Measurements from ENCODE around the gene PLXNA2.

PLXNA2 gene

GRCh38 chr1:208058756-208059155, 185.4 kb downstream of the PLXNA2 start:
- TF ChIP-seq, protein P1, sequence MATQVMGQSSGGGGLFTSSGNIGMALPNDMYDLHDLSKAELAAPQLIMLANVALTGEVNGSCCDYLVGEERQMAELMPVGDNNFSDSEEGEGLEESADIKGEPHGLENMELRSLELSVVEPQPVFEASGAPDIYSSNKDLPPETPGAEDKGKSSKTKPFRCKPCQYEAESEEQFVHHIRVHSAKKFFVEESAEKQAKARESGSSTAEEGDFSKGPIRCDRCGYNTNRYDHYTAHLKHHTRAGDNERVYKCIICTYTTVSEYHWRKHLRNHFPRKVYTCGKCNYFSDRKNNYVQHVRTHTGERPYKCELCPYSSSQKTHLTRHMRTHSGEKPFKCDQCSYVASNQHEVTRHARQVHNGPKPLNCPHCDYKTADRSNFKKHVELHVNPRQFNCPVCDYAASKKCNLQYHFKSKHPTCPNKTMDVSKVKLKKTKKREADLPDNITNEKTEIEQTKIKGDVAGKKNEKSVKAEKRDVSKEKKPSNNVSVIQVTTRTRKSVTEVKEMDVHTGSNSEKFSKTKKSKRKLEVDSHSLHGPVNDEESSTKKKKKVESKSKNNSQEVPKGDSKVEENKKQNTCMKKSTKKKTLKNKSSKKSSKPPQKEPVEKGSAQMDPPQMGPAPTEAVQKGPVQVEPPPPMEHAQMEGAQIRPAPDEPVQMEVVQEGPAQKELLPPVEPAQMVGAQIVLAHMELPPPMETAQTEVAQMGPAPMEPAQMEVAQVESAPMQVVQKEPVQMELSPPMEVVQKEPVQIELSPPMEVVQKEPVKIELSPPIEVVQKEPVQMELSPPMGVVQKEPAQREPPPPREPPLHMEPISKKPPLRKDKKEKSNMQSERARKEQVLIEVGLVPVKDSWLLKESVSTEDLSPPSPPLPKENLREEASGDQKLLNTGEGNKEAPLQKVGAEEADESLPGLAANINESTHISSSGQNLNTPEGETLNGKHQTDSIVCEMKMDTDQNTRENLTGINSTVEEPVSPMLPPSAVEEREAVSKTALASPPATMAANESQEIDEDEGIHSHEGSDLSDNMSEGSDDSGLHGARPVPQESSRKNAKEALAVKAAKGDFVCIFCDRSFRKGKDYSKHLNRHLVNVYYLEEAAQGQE (IDR thresholded peaks at IDR 0.05; ENCODE audit: insufficient read depth in 1 of 2, low read depth in 2 of 2, low read length in 2 of 2), result no peak
- TF ChIP-seq TAF1 (IDR thresholded peaks at IDR 0.05; ENCODE audit: borderline replicate concordance, insufficient read depth, low read length) (no peak), POLR2AphosphoS5 (IDR thresholded peaks at IDR 0.05; ENCODE audit: low read depth, low read length) (no peak), FOXP2 (optimal IDR thresholded peaks at IDR 0.05; ENCODE audit: borderline replicate concordance, extremely low read depth, extremely low read length, insufficient read depth) (no peak), SIN3A (IDR thresholded peaks at IDR 0.05; ENCODE audit: borderline replicate concordance, insufficient read depth, low read length) (no peak)

GRCh38 chr1:208058267-208058666, 185.9 kb downstream of the PLXNA2 start:
- TF ChIP-seq, protein P1 (IDR thresholded peaks at IDR 0.05; ENCODE audit: insufficient read depth in 1 of 2, low read depth in 2 of 2, low read length in 2 of 2), result no peak
- TF ChIP-seq FOXP2 (optimal IDR thresholded peaks at IDR 0.05; ENCODE audit: borderline replicate concordance, extremely low read depth, extremely low read length, insufficient read depth), result no peak
- no peak for TF ChIP-seq POLR2AphosphoS5 (IDR thresholded peaks at IDR 0.05; ENCODE audit: low read depth, low read length)
- TF ChIP-seq TAF1 (IDR thresholded peaks at IDR 0.05; ENCODE audit: borderline replicate concordance, insufficient read depth, low read length), result no peak
- no peak for TF ChIP-seq SIN3A (IDR thresholded peaks at IDR 0.05; ENCODE audit: borderline replicate concordance, insufficient read depth, low read length)

- no peak for TF ChIP-seq SIN3A (IDR thresholded peaks at IDR 0.05; ENCODE audit: borderline replicate concordance, insufficient read depth, low read length)
- TF ChIP-seq, protein P1 (IDR thresholded peaks at IDR 0.05; ENCODE audit: insufficient read depth in 1 of 2, low read depth in 2 of 2, low read length in 2 of 2), result no peak
- no peak for TF ChIP-seq FOXP2 (optimal IDR thresholded peaks at IDR 0.05; ENCODE audit: borderline replicate concordance, extremely low read depth, extremely low read length, insufficient read depth)
- TF ChIP-seq POLR2AphosphoS5 (IDR thresholded peaks at IDR 0.05; ENCODE audit: low read depth, low read length), result no peak
- TF ChIP-seq TAF1 (IDR thresholded peaks at IDR 0.05; ENCODE audit: borderline replicate concordance, insufficient read depth, low read length), result no peak
These were observed 187.1 kb downstream of the PLXNA2 start for GRCh38 chr1:208057056-208057455.

DNA sequence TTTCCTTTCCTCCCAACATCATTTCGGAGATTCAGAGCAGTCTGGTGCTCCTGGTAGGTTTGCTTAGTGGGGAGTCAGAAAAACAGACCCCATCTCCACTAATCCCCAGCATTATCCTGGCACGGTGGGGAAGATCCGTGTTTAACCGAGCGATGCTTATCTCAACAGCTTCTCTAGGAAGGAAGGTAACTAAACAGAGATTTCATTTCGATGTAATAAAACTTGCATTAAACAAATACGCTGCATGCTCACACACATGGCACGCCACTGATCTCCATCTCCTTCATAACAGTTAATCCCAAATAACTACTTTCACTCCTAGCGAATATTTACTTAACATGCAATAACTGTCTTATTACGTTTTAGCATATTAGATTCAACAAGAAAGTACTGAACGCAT, 188.6 kb downstream of the PLXNA2 start:
- TF ChIP-seq, protein P1 (IDR thresholded peaks at IDR 0.05; ENCODE audit: insufficient read depth in 1 of 2, low read depth in 2 of 2, low read length in 2 of 2), result no peak
- TF ChIP-seq TAF1 (IDR thresholded peaks at IDR 0.05; ENCODE audit: borderline replicate concordance, insufficient read depth, low read length) (no peak), FOXP2 (optimal IDR thresholded peaks at IDR 0.05; ENCODE audit: borderline replicate concordance, extremely low read depth, extremely low read length, insufficient read depth) (no peak), SIN3A (IDR thresholded peaks at IDR 0.05; ENCODE audit: borderline replicate concordance, insufficient read depth, low read length) (no peak), POLR2AphosphoS5 (IDR thresholded peaks at IDR 0.05; ENCODE audit: low read depth, low read length) (no peak)

DNA sequence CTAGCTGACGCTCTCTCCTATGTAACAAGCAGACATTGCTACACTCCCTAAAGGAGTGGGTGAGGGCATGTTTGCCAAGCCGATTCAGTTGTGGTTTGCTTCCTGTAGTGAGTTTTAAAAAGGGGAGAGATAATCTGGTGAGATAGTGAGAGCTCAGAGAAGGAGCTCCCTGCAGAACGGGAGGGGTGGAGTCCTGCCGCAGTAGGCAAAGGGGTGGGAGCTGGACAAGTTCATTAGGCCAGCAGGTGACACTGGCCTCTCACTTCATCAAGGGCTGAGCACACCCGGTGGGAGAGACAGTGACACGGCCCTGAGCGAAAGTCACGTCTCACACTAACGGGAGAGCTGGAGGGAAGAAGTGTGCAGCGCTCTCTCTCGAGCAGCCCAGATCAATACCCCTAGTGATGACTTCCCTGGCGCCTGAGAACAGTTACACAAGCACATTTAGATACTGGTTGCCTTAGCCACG, 189.2 kb downstream of the PLXNA2 start:
- TF ChIP-seq FOXP2 (optimal IDR thresholded peaks at IDR 0.05; ENCODE audit: borderline replicate concordance, extremely low read depth, extremely low read length, insufficient read depth) (no peak), TAF1 (IDR thresholded peaks at IDR 0.05; ENCODE audit: borderline replicate concordance, insufficient read depth, low read length) (no peak), SIN3A (IDR thresholded peaks at IDR 0.05; ENCODE audit: borderline replicate concordance, insufficient read depth, low read length) (no peak), POLR2AphosphoS5 (IDR thresholded peaks at IDR 0.05; ENCODE audit: low read depth, low read length) (no peak)
- TF ChIP-seq, protein P1 (IDR thresholded peaks at IDR 0.05; ENCODE audit: insufficient read depth in 1 of 2, low read depth in 2 of 2, low read length in 2 of 2), result no peak
